Suprapubic skin (tissue), 4 donors: ENCODE data around the gene STRN.

Experiments
- CTCF ChIP-seq, 2 donors: fragments of 200-600 bp in 1 of 2; fragments of 450-650 bp in 1 of 2; sonication (generic) in 1 of 2; IDR thresholded peaks; one replicate each; pipeline ENCODE4 v1.5.1; 2016 to 2019; ENCODE audit warnings: antibody characterized with exemption in 2 of 2, mild to moderate bottlenecking in 1 of 2, moderate library complexity in 1 of 2
- EP300 ChIP-seq: sonication (generic); formaldehyde crosslinking; IDR thresholded peaks from one replicate; pipeline ENCODE4 v1.6.1; 2017; ENCODE audit warnings: antibody characterized with exemption
- POLR2A ChIP-seq, 2 donors: fragments of 450-650 bp; IDR thresholded peaks; one replicate each; pipeline ENCODE4 v1.6.1; 2017; ENCODE audit warnings: antibody characterized with exemption in 2 of 2, mild to moderate bottlenecking in 2 of 2, moderate library complexity in 2 of 2
- POLR2AphosphoS5 ChIP-seq, 3 donors: sonication (generic); formaldehyde crosslinking; IDR thresholded peaks; one replicate each; pipeline ENCODE4 v1.6.1; 2017; ENCODE audit warnings: antibody characterized with exemption in 3 of 3

GRCh38 chr2:36952748-36953197 lies 13.6 kb downstream of the STRN start:
- no peak for TF ChIP-seq CTCF (IDR thresholded peaks at IDR 0.05)
- TF ChIP-seq POLR2A (IDR thresholded peaks at IDR 0.05), result no peak
- TF ChIP-seq EP300, result no peak
- TF ChIP-seq POLR2AphosphoS5 (IDR thresholded peaks at IDR 0.05), result no peak
